Activated naive CD8-positive, alpha-beta T cell treated with anti-CD3 and anti-CD28 coated beads, Interleukin-2, amount 50 U/mL, for 16 hours (primary cell): ENCODE data around the gene SNPH.

Experiments used
- DNase-seq: peaks from one replicate; pipeline ENCODE4 v3.0.0-alpha.2; 2020; ENCODE audit warnings: low read depth, low spot score

The SNPH gene

DNA sequence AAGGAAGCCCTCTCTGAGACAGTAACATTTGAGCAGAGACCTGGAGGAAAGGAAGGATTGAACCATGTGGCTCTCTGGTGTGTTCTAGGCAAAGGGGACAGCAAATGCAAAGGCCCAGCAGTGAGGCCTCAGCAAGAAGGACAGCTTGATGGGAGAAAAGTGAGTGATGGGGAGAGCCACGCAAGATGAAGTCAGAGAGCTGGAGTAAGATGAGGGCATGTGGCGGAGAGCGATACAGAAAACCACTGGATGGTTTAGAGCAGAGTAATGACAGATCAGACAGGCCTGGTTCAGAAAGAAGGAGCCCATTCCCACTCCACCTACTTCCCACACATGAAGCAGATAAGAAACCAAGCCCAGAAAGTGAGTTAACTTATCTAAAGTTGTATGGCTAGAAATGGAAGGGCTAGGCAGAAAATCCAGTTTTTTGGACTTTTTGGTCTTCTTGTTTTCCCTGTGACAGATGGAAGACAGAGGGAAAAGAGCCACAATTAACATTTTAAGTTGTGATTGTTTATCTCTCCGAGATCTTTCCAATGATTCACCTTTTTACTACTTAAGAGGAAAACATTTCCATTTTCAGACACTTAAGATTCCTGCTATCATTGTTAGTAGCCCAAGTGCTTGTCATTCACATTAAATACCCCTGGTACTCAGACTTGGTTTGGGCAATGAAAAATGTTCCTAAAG, 723 bp upstream of the SNPH start:
- DNase-seq, result no peak

GRCh38 chr20:1265916-1266166, 253 bp upstream of the SNPH start:
- no peak for DNase-seq

DNA sequence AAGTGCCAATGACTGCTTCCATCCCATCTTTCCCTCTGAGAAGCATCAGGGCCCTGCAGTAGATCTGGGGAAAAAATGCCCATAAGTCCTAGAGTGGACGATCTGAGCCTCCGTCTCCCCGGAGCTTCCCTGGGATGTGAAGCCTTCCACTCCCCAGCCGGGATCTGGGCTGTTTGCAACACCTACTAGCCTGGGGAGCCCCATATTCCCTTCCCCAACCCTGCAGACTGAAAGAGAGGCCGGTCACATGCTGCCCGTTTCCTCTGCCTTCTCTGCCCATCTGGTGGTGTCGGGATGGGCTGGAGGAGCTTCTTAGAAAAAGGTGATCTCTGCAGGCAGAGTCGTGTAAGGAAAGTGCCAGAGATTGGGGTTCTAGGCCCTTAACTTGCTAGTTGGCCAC, 1.1 kb downstream of the SNPH start:
- no peak for DNase-seq

GRCh38 chr20:1267809-1268374, 1.8 kb downstream of the SNPH start:
- no peak for DNase-seq

DNA sequence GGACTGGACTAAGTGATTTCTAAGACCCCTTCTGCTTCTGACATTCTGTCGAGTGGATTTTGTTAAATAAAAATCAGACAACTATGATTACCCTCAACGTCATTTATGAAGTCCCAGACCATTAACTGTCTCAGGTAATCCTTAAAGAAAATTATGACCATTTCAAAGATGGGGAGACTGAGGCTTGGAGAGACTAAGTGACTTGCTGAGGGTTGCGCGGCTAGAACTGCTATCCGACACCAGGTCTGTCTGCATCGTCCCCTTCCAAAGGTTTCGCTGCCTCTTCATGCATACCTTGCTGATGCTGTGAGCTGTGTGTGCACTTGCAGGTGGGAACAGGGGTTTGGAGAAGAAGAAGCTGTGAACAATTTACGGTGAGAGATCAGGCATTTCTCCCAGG, 3.1 kb downstream of the SNPH start:
- DNase-seq, result no peak

DNA sequence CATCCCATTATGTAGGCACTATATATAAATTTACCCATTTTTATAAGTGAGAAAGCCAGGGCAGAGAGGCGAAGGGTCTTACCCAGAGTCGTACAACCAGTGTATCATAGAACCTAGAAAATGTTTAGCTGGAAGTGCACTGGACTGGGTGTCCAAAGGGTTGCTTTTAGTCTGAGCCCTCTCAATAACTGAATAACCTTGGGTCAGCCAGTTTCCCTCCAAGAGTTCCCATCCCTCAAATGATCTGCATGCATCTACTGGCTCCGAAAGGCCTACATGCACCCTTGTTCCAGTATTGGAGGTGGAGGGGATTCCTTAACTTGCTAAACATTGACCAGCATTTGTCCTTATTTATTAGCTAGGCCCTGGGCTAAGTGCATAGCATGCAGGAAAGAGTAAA, 3.8 kb downstream of the SNPH start:
- no peak for DNase-seq

- no peak for DNase-seq
Observed at GRCh38 chr20:1272368-1273100, 6.4 kb downstream of the SNPH start.

- DNase-seq, result no peak
Observed at GRCh38 chr20:1273366-1273765, 7.3 kb downstream of the SNPH start.

GRCh38 chr20:1274485-1275311, 8.6 kb downstream of the SNPH start:
- no peak for DNase-seq

GRCh38 chr20:1275919-1276318, 9.8 kb downstream of the SNPH start:
- DNase-seq, result no peak

DNA sequence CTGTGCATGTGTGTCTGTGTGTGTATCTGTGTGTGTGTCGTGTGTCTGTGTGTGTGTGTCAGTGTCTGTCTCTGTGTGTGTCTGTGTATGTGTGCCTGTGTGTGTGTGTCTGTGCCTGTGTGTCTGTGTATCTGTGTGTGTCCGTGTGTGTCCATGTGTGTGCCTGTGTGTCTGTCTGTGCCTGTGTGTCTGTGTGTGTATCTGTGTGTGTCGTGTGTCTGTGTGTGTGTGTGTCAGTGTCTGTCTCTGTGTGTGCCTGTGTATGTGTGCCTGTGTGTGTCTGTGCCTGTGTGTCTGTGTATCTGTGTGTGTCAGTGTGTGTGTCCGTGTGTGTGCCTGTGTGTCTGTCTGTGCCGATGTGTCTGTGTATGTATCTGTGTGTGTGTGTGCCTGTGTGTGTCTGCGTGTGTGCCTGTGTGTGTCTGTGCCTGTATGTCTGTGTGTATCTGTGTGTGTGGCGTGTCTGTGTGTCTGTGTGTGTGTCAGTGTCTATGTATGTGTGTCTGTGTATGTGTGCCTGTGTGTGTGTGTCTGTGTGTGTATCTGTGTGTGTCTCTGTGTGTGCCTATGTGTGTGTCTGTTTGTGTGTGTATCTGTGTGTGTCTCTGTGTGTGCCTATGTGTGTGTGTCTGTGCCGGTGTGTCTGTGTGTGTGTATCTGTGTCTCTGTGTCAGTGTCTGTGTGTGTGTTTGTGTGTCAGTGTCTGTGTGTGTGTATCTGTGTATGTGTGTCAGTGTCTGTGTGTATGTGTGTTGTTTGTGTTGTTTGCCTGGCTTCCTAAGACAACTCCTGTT, 11.6 kb downstream of the SNPH start:
- DNase-seq, result no peak

DNA sequence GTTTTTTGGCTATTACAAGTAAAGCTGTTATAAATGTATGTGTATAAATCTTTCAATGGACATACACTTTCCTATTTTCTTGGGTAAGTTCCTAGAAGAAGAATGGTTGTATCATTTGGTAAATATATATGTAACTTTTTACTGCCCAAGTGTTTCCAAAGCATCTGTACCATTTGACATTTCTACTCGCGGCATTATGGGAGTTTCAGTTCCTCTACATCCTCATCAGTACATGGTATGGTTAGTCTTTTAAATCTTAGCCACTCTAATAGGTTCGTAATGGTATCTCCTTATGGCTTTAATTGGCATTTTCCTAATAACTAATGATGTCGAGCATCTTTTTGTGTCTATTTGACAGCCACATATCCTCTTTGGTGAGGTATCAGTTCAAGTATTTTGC, 12.9 kb downstream of the SNPH start:
- no peak for DNase-seq

DNA sequence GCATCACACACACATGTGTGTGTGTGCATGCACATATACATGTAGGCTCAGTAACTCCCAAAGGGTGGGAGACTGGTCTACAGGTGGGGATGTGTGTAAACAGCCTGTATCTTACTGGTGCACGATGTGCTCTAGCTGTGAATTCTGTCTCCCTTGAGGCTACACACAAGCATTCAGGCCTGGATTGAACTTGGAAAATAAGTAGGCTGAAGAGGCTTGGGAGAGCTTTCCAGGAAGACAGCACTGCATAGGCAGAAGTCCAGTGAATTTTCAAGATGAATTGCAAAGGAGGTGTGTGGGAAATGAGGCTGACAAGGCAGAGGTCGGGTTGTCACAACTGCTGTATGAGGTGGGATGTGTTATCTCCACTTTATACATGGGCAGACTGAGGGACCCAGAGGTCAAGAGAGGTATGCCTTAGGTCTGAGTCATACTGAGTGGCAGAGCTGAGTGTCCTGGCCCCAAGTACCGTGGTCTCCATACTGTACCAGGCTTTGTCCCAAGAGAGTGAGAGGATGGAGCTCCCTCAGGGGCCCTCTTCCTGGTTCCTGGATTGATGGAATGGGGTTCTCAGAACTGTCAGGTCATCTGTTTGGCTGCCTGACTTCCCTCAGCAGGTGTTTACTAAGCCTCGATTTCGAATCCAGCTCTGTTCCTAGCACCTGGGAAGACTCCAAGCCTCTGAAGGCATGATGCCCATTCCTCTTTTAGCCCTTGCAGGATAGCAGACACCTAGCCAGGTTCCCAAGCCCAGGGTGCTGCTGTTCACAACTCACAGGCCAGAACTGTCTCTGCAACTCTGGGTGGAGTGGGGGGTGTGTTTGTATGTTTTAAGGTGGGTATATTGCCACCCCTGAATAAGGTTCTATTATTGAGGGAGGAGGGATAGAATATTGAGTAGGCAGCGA, 14.4 kb downstream of the SNPH start:
- DNase-seq, result no peak

DNA sequence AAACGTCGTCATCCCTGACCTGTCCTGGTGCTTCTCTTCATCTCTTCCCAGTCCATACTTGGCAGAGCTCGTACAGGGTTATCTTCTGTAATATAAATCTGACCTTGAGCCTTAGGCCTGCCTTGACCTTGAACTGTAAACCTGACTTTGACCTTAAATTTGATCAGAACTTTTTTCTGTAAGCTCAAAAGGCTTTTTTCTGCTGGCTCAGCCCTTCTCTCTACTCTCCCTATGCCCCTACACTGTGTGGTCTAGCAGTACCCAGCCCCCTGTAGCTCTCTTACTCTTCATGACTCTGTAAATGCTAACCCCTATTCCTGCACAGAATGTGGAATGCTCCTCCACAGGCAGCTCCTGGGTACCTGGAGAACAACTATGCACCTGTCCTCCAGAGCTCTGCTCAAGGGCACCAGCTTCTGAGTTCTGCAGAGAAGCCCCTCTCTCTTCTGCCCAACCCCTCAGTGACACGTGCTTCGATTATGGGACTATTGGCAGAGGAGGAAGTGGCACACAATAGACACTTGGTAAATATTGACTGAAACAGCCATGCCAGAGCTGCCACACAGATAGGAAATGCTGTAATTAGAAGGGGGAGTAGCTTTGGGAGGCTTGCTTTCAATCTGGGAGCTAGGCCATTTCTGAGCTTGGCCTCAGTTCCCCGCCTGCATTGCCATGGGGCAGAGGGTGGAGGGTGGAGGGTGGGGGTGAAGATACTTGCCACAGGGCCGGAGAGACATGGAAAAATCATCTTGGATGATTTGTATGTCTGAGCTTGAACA, 15.4 kb downstream of the SNPH start:
- DNase-seq, result no peak

GRCh38 chr20:1282966-1283365, 16.9 kb downstream of the SNPH start:
- DNase-seq, result no peak

GRCh38 chr20:1283522-1284510, 17.7 kb downstream of the SNPH start:
- no peak for DNase-seq

GRCh38 chr20:1286267-1287024, 20.4 kb downstream of the SNPH start:
- no peak for DNase-seq

DNA sequence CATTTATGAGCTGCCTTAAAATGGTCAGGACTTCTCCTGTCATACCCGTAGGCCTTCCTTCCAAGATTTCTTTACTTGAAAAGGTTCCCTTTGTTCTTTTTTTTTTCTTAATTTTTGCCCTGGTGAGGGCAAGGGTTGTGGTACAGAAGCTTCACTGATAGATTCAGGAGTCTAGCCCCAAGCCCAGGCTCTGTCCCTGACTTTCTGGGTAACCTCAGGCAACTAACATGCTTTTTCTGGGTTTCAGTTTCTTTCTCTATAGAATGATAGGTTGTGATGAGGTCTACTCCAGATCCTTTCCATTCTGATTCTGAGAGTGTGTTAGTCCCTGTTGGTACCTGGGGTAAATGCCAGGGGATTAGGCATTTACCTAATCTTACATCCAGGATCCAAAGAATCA, 21.2 kb downstream of the SNPH start:
- no peak for DNase-seq
